Adrenal gland (tissue), 5 donors: ENCODE data around the gene MYO1E.

ENCODE experiments used
- CTCF ChIP-seq, 6 experiments: fragments of 450-650 bp in 4 of 6; fragments of 200-600 bp in 2 of 6; sonication (generic) in 1 of 6; IDR thresholded peaks; 1 replicate in 5 of 6; 2 replicates in 1 of 6; pipeline versions ENCODE4 v1.5.1 to v1.8.0; 2016 to 2021; ENCODE audit warnings: antibody characterized with exemption in 6 of 6, mild to moderate bottlenecking in 2 of 6, moderate library complexity in 1 of 6
- POLR2A ChIP-seq, 2 donors: fragments of 450-650 bp; IDR thresholded peaks; one replicate each; pipeline ENCODE4 v1.6.1; 2017; ENCODE audit warnings: antibody characterized with exemption in 2 of 2, mild to moderate bottlenecking in 2 of 2, moderate library complexity in 1 of 2
- donor health status: DM: no; HTN: no; CAD: no.

- TF ChIP-seq CTCF (IDR thresholded peaks at IDR 0.05) (no peak), POLR2A (IDR thresholded peaks at IDR 0.05) (no peak)
Measured at GRCh38 chr15:59344311-59344710, 28.4 kb downstream of the MYO1E start.
